ENCODE data around the gene SPATS2L.

The SPATS2L gene

DNA sequence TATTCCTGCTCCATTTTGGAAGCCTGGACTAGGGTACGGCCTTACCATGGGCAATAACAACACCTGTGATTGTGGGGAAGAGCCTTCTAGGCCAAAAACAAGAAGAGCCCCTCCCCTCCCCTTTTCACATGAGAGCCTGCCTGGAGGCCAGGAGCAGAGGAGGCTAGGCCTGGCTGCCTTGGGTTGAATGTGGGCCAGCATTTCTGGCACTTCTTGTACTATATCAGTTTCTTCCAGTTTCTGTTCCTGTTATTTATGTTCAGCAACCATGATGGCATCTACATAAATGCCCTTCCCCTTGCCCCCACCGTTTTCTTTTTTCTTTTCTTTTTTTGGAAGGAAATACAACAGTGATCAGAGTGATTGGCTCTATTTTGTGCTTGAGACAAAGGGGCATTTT is 145.0 kb downstream of the SPATS2L start:
- no peak for FAIRE-seq

DNA sequence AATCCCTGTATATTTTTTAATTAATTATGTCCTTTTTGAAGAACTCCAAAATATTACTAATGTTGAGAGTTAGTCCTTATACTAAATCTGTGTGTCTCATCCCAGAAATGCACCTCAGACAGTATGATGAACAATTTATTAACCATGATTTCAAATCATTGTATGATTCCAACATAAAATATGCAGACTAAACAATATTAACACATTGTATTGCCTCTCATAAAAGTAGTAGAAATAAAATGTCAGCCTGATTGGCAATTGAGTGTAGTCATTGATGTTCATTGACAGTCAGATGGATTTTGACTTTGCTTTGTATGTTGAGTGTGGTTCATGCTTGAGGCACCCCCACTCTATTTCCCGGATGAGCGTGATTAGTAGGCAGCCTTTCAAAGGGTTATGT is 145.9 kb downstream of the SPATS2L start:
- FAIRE-seq = no peak

DNA sequence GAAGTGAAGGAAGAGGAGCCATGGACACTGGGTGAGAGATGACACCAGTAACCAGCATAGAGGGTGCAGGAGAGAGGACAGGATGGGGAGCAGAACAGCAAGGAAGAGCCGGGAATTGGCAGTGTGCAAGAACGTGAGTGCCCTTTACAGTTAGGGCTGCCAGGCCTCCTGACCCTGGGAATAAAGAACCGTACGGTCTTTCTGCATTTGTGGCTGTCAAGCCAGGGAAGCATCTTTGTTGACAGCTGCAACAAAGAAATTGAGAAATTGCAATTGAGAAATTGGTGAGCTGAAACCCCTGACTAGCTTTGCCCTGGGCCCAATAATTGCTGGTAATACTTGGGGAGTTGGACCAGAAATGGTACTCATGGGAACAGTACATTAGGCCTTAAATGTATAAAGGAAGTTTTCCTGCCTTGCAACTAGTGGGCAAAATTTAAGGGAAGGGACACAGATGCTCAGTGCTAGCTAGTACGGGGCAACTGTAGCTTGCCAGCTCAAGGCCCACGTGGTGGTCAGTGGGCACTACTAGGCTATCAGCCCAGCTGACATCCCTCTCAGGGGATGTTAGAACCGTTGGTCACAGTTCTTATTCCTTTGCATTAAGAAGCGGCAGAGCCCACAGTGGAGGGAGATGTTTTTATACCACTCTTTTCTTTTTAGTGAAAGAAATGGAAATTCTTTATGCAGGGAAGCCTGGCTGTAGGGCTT is 146.8 kb downstream of the SPATS2L start:
- FAIRE-seq = no peak

DNA sequence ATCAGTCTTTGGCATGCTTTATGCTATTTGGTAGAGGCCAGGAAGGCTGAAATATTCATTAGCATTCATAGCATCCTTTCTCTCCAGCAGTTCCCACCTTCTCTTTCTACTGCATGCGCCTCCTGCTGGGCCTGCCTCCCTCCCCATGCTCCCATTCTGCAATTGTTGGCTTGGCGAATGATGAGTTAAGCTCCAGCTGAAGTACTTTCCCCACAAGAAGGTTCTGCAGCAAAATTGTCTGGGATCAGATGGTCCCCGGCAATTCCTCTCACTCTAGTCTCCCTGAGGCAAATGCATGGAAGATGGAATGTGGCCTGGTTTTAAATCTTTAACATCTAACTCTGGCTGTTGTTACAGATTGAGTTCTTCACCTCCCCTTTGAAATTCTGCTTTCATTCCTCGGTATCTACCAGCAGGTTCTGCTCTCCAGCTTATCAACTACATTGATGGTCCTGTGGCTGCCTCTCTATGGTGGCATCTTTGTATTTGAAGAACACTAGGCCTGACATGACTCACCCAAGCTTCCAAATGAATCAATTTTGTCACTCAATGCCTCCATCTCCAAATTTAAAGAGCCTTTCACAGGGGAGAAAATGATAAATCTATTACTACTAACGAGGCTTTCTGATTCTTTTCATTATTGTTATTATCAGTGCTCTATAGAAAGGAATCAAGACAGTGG is 147.5 kb downstream of the SPATS2L start:
- FAIRE-seq = no peak

DNA sequence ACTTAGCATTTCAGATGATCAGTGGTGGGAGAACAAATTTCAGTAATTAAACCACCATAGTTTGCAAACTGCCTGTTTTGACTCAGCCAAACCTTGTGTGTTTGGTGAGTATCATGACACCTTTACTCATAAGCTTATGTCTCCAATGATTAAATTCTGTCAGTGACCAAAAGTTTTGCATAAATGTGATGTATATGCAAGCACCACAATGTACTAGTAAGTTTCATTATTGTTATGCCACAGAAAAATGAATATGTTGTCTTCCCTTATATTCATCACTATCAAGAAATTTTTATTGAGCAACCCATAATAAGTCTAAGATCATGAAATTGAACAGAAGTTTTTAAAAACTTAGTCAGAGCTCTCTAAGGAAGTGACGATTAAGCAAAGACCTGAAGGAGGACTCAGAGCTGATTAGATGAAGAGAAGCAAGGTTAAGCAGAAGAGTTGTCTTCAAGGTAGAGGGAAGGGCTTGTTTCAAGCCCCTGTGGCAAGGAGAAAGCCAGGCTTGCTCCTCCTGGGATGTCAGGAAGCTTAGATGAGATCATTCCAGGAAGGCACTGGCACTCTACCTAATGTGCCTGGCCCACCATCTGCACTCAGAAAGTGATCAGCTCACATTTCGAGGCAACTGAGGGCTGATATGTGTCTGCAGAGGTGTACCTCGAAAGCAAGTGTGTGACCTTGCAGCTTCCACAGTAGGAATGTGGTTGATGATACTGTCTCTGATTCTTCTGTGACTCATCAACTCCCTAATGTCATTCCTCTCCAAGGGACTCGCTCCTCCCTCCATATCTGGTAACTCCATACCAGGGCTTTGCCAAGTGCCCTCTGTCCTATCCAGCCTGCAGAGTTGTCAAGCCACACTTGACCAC is 148.7 kb downstream of the SPATS2L start:
- FAIRE-seq = no peak

DNA sequence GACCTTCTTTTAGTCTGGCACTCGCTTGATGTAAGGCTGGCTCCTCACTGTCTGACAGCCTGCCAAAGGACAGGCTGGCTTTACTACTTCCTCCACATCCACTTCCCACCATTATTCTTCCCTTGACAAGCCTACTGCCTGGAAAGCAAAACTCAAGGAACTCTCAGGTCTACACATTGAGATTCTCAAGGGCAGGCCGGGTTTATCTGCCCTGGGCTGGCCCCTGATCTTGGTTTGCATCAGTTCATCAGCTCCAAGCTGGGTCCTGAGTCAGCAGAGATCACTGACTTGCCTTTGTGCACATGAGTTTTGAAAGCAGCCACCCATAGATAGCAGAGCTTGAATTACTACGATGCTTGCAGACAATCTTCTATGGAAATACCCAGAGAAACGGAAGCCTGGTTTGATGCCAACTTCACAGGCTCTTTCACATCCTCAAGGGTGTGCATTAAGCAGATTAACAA is 149.5 kb downstream of the SPATS2L start:
- no peak for FAIRE-seq

DNA sequence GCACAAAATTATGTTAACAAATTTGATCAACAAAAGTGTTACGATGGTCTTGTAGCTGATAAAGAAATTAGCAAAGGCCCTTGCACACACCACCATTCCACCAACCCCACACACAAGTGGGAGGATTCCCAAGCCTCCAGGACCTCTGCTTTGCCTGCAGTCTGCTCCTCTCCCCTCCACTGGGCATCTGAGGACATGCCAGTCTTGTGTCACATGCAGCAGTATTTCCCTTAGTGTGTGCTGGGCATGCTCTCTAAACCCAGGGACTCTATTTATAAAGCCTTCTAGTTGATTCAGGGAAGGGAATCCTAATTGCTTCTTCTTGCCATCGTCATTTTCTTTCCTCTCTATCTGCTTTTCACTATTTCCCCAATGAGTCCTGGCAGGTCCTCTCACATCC is 150.1 kb downstream of the SPATS2L start:
- no peak for FAIRE-seq

DNA sequence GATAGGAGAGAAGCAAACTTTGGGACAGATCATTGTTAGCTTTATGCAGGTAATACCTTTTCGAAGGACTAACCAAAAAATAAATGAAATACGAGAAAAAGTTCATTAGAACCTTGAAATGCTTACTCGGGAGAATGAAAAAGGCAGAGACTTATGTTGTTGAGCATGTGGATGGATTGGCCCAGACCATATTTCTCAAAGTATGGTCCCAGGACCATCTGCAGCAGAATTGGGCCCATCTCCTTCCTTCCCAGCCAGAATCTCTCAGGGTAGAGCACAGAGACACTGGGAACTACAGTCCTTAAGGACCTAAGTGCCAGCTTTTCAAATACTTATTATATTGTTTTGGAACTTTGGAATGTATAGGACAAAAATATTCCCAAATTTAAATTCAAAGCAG is 152.6 kb downstream of the SPATS2L start:
- FAIRE-seq = no peak

DNA sequence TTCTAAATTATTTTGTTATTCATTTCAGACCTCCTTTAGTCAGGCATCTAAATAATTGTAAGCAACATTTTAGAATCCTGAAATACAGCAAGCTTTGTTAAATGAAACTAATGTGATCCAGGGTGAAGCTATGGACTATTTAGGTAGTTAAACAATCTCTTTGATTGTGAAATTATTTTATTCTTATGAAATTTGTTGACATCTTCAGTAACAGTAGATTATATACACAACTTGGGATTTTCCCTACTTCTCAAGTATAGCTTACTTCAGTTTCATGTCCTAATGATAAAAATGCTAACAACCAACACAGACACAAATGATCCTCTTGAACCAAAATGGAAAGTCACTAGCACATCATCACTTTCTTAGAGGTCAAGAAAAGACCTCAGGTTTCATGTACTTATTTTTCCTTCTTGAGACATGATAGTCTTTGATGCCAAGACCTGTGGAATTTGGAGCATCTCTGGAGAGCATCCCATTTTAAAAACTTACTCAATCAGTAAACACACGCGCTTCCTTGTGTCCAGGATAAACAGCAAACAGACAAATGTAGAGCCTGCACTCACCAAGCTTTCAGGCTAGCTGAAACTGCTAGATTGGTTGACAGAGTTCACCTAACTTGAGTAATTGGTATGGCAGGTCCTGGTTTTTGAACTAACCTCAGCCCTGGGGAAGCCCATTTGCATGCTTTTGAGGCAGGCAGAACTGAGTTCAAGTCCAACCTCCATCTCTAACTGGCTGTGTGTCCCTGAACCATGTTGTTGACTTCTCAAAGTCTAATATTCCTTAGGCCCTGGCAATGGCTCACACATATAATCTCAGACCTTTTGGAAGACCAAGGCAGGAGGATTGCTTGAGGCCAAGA is 155.6 kb downstream of the SPATS2L start:
- FAIRE-seq = no peak

DNA sequence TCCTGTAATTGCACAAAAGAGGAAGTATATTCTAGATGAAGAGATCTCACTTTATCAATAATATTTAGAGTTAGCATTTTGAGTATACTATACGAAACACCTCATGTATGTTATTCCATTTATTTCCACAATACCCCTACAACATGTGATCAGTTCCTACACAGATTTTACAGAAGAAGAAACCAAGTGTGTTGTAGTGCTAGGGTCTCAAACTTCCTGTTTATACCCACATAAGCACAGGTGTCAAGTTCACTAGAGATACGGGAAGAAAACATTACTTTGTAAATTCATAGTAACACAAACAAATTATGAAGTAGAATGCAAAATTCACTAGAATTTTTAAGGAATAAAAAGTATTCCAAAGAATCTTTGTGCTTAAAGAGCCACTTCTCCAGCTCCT is 157.0 kb downstream of the SPATS2L start:
- no peak for FAIRE-seq

DNA sequence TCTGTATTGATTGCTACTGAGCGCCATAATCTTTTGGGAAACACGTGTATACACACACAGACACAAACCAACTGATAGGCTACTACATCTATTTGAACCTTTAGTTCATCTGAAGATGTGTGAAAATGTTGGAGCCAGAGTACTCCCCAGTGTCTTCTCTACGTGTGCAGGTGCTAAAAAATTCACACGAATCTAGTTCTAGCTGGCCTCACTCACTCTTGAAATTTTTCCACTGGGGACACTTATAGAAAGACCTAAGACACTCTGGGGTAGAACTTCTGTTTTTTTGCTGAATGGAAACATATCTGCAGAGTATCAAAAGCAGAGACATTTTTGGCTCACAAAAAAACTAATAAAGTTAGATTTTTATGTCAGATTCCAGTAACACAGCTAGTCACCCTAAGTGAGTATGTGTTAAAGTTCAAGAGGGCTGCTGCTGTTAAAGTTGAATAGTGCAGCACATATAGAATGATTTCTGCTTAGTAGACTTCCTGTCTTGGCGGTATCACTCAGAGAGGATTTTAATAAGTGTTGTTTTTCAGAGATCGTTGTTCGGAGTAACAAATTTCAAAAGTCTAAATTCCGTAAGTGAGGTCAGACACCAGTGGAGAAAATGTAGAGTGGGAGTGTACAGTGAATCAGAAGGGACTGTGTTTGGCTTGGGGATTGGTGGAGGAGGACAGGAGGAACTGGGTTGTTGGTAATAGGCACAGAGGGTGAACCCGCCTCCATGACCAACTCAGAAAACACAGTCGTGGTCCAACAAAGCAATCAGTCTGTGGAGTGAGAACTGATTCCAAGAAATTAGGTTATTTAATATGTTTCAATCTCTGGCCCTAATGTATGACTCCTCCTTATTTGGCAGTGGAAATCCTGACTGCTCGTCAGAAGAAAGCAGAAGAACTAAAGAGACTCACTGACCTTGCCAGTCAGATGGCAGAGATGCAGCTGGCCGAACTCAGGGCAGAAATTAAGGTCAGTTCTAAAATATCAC is 160.2 kb downstream of the SPATS2L start:
- FAIRE-seq = no peak

DNA sequence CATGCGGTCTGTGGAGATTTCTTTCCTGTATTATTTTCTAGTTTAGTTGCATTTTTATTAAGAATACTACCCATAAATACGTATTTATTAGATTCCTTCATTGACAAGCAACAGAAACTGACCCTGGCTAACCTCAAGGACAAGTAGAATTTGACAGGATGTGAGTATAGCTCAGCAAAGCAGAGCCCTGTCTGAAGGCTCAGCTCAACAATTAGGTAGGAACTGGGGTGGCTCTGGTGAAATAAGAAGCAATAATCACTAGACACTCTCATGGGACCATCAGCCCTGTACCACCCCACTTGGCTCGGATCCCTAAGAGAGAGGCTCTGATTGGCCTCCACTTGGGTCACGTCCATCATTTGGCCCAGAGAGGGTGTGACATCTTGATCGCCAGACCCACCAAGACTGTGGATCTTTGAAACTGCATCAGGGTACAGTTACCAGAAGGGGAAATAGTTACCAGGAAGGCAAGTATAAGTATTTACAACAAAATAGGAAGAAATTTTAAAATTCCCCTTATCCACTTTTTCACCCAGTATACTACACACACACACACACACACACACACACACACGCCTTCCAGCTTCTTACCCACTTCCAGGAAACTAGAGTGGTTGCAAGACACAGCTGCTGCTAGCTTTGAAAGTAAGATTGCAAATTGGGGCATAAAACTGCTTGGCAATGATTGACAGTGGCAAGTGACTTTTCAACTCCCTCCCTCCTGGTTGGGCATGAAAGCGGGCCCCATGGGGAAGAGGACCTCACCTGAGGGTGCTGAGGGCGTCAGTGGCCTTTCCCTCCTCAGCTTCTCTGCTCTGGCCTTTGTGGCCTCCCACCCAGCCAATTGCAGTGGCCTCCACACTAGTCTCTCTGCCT is 161.6 kb downstream of the SPATS2L start:
- FAIRE-seq = no peak

DNA sequence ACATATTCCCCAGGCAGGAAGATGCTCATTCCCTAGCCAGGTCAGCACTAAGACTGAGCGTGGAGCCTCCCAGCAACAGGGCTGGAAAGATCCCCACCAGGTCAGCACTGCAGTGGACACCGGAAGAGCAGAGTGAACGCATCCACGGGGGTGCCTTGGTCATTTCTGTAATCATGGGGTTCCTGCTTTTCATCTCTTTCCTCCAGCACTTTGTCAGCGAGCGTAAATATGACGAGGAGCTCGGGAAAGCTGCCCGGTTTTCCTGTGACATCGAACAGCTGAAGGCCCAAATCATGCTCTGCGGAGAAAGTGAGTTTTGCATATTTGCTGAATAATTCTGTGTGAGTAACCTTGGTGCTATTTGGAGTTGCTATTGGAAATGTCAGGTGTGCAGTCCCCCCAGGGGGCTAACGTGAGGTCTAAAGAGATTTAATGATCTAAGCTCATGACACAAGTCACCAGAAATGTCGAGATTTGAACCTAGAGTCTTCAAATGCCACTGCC is 163.3 kb downstream of the SPATS2L start:
- no peak for FAIRE-seq

DNA sequence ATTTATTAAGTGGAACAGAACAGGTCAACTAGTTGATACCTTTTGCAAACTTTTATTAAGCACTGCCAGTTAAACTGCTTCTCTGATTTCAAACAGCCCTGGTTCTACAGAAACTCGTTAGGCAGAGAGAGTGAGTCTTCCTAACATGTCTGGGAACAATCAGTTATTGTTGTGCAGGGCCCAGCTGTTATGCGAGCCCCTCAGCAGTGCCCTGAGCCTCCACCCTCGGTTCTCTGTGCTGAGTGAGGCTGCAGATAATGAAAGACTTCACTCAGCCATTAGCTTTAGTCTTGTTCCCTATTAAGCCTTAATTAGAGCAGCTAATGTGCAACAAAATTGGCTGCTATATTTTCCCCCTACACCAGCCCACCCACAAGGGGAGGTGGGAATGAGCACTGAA is 163.7 kb downstream of the SPATS2L start:
- FAIRE-seq = no peak

DNA sequence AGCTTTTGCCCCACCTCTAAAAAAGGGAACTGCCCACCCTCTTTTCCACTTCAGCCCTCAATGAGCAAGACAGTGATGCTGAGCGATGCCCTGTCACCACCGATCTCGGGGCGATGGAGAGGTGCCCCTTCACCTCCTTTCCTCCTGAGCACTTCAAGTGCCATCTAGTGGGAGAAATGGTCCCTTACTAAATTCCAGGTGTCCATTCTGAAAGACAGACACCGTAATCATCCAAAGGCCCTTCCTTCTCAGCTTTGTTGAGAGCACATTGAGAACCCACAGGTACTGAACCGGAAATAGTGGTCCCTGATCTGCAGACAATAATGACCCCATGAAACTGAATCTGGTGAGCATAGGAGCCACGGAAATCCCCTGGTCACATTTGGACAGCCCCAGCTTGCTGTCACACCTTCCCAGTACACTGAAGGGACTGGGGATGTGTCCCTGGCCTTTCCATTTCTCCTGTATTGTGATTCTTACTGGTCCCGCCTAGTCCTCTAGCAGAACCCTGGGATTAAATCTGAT is 164.9 kb downstream of the SPATS2L start:
- FAIRE-seq = no peak

DNA sequence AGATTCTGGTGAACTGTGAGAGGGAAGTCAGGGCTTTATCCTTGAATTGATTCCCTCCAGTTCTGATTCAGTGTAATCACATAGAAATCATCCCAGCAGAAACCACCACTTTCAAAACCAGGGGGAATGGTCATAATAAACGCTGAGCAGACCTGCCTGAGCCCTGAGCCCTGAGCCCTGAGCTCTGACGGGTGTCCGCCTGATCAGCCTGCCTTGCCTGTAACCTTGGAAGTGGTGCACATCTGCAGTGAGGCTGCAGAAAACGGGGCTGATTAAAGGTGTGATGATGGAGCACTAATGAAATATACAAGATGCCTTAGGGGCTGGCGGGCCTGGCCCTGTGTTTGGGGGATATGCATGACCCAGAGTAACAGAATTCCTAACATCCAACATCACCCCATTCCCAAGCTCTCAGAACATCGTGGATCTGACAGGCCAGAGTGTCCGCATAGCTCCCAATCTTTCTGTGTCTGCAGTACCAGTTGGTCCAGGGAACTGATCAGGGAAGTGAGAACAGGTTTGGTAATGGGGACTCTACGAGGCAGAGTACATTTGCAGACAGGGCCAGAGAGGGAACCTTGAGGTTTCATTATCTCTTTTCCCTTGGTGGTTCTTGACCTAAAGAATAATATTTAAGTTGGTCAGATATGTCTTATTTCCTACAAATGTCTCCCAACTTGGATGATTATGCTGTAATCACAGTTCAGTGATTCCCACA is 165.6 kb downstream of the SPATS2L start:
- FAIRE-seq = no peak

DNA sequence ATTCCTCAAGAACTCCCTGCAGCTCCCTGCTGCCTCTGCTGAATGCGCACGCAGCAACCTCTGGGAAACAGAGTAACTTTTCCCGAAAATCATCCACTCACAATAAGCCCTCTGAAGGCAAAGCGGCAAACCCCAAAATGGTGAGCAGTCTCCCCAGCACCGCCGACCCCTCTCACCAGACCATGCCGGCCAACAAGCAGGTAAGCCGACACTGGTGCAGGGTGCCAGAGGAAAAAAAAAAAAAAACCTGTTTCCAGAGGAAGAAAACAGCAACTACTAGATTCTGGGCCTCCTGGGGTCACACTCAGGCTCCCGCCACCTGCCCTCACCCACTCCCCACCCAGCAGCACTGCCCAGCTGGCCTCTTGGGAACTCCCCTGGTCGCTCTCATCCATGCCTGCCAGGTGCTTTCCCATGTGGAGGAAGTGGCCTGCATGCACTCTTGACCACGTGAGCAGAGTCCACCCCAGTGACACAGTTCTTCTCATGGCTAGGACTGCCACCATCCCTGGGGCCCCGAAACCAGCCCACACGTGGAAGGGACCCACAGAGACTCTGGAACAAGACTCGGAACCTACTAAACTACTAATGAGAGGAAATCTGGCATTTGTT is 166.5 kb downstream of the SPATS2L start:
- no peak for FAIRE-seq

DNA sequence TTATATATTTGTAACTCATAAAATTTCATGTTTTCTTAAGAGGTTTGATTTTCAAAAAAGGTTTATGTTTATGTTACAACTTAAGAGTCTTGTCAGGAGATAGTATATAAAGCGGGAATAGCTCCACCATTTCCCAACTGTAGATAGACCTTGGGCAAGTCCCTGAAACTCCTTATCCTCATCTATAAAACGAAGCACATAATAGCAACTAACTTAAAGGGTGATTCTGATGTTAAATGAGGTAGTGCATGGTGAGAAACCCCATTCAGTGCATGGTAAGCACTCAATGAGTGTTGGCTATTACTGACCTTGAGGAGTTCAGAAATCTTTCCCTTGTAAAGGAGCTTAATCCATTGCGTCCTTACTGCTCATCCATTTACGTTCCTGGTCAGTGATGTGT is 169.3 kb downstream of the SPATS2L start:
- FAIRE-seq = no peak

DNA sequence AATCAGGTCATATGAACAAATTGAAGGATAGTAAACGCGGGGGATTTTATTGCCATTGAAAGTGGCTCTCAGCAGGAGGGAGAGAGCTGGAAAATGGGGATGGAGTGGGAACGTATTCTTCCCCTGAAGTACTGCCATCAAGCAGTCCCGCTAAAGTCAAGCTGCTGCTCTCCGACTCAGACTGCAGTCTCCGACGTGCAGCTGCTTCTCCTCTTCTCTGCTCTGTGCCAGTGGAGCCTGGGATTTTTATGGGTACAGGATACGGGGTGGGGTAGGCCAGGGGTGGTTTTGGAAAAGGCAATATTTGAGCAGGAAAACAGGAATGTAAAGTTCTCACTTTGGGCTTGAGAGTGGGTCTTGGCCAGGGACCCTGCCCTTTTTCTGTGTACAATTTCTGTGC is 170.3 kb downstream of the SPATS2L start:
- no peak for FAIRE-seq
